NCI-H526 (cell line): ENCODE results near the gene IER2.

ENCODE experiments used
- DNase-seq, 2 experiments: peaks; one replicate each; lab custom pipeline; 2025; lab: John Stamatoyannopoulos, UW

Gene IER2, protein sequence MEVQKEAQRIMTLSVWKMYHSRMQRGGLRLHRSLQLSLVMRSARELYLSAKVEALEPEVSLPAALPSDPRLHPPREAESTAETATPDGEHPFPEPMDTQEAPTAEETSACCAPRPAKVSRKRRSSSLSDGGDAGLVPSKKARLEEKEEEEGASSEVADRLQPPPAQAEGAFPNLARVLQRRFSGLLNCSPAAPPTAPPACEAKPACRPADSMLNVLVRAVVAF

GRCh38 chr19:13150187-13150930 is at the start of gene IER2, which contains the start of gene STX10:
Gene IER2 (plus strand): TSS chr19:13150411. CDS start chr19:13153187, 2,776 bp downstream.
Gene STX10 (minus strand): TSS chr19:13150375. CDS start chr19:13150173, 202 bp downstream.
- peak; percentile 68 to 89 for DNase-seq

DNA sequence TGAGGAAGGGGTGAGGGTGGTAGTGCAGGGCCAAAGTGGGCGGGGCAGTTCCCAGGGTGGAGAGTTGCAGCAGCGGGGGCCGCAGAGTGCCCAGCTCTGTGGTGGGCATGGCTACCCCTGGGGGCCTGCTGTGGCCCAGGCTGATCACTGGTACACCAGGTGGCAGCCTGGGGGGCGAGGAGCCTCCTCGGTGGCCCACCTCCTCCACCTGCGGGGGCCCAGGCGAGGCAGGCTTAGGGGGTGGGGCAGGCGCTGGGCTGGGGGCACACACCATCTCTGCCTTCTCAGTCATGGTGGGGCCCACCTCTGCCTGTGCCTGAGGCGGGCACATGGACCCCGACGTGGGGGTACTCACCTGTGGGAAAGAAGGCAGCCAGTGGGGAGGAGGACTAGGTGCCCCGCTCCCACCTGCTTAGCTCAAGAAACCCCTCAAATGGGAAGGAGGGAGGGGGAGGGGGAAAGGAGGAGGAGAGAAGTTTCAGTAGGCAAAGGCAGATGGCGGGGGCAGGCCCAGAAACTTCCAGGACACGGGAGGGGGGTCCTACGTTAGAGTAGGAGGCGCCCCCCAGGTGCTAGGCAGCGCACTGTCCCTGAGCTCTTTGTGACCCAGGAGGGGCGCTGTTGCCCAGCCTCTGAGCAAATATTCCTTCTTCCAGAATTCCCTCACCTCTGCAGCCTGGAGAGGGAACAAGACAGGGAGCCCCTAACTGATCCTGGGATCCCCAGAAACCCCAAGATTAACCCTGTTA is 49.2 kb upstream of the IER2 start:
- DNase-seq: peak in 1 of 2 experiments; percentile 33

DNA sequence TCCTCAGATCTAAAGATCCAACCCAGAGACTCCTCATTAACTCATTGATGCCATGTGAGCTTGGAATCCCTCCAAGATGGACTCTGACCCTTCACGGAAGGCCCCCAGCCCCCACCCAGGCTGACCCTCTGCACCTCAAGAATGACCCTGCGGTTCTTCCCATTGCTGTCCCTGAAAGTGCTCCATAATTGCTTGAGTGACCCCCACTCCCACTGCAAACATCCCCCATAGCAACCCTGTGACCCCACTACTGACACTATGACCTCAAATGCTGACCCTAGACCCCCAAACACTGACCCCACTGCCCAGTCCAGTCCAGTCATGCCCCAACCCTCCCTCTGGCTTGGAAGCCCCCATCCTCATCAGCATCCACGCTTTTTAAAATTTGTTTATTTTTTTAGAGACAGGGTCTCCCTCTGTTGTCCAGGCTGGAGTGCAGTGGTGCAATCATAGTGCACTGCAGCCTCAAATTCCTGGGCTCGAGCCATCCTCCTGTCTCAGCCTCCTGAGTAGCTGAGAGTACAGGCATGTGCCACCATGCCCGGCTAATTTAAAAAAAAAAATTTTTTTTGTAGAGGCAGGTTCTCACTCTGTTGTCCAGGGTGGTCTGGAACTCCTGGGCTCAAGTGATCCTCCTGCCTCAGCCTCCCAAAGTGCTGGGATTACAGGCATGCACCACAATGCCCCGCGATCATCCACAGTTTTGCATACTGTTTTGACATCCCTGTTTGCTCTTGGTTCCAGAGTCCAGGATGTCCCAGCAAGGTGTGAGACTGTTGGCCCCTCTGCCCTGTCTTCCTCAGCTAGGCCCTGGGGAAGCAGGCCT is 48.4 kb upstream of the IER2 start:
- DNase-seq: peak in 1 of 2 experiments; percentile 2

DNA sequence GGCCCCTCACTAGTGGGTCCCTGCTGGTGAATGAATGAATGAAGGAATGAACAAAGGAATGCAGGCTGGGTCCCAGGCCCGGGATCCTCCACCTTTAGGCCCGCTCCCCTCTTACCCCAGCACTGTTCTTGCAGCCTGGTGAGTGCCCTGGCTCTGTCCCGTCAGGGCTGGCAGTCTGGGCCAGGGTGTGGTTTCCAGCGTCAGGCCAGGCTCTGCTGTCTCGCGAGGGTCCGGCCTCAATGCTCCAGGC is 47.9 kb upstream of the IER2 start:
- DNase-seq: no peak

DNA sequence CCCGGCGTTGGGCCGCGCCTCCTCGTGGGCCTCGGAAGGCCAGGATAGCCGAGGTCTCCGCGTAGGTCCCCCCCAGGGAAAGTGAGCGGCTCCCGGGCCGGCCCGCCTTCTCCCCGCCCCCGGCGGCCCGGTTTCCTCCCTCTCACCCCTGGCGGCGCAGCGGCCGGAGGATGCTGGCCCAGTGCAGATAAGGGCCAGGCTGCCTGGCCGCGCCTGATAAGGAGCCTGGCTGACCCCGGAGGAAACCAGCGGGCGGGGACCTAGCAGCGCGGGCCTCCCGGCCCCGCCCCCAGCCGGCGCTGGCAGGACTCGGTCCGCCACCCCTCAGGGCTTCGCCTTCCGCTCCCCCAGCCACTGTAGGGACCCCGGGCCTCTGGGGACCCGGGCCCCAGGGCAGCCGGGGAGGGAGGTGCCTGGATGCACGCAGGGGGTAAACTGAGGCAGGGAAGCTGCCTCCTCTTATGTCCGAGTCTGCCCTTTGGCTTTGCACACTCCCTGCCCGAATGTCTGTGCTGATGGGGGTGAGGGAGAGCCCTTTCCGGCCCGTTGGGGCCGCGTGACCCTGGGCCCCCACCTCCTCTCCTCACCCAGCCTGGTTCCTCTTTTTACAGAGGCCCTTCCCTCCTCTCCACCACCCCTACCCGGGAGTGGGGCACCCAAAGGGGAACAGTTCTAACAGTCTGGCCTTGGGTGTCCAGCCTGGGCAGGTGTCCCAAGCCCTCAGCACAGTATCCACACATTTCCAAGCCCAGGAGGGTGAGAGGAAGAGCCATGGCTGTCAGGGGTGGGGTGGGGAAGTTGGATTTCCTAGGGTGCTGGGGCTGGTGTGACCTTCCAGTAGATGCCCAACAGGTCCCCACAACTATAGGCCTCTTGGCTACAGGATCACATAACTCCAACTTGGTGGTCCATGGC is 47.3 kb upstream of the IER2 start, which contains the start of gene LYL1:
Gene LYL1 (minus strand): TSS at position 193 of the 915 bp plus-strand sequence. CDS start 1,687 bp downstream, outside the sequence.
- DNase-seq: peak in 1 of 2 experiments; percentile 29

GRCh38 chr19:13103581-13104359 is 46.4 kb upstream of the IER2 start:
- DNase-seq: no peak

DNA sequence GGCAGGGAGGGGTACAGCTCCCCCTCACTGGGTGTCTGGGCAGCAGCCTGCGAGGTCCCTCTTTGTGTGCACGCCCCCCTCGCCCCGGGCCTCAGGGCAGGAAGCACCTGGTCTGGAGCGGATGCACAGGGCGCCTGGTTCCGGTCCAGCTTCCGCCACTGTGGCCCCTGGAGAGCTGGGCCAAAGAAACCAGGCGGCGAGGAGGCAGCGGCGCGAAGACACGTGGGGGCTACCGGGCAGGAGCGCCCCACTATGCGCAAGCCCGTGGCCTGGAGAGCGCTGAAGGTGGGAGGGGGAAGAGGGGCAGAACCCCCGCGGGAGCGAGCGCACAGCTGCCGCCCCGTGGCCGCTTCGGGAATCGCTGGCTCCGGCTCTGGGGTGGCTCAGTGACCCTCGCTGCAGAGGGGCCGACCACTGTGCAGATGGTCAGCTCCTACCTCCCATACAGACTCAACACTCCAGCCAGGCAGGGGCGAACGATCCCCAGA is 45.8 kb upstream of the IER2 start:
- peak in 1 of 2 experiments; percentile 24 for DNase-seq

DNA sequence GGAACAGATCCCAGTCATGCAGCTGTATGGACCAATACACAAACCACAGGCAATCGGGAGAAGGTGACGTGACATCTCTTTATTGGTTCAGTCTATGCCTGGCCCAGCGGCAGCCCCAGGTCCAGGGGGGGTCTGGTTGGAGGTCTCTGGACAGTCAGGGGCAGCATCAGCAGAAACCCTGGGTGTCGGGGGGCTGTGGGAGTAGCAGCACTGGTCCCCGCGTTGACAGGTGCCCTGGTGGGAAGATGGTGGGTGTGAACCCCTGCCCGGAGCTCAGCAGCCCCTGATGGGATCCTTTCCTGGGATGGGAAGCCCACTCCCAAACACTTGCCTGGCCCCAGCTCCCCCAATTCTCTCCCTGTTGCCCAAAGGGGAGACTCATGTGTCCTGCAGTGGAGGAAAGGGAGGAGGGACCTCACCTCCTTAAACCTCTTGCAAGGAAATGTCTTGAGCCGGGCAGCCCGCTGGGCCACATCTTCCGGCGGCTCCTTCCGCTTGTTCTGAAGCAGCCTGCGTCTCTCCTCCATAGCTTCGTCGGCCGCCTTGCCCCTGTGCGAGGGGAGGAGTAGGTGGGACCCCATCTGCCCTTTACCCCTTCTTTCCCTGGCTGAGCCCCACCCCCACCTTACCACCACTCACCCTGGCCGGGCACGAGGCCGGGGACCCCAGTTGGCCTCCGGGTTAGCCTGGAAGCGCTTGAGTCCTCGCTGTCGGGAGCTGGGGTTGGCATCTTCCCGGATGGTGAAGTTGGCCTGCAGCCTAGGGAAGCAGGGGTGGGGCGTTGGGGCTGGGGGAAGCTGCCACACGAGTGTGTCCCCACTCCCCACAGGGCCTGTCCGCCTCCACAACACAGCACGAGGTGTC is 45.1 kb upstream of the IER2 start:
- DNase-seq: no peak

GRCh38 chr19:13109361-13110098 is 40.7 kb upstream of the IER2 start:
- DNase-seq: no peak

GRCh38 chr19:13110099-13110610 is 40.1 kb upstream of the IER2 start:
- no peak for DNase-seq

DNA sequence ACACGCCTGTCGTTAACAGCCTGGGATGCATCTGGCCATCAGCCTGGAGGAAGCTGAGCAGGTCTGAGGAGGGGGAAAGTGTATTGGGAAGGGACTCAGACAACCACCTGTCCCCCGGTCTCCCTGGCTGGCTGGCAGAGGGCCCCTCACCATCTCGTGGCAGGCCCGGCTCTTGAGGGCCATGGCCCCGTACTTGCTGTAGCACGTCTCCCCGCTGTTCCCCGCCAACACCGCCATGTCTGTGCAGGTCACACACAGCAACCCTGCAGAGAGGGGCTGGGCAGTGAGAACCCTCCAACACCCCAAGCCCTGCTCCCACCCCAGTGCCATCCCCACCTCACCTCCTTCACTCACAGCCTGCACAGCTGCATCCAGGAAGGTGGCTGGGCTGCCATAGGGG is 37.7 kb upstream of the IER2 start:
- no peak for DNase-seq

DNA sequence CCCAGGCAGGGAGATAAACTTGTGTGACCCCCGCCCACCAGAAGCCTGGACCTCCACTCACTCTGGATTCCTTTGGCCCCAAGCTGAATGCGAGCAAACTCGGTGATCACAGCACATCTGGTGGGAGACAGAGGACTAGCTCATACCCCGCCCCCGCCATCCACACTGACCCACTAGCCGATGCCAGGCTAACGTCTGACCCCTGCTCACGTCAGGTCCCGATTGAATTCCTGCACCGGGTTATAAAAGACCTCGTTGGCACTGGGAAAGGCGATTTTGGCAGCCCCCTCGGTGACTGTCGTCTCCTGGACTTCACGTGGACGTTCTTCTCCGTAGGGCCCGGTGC is 34.3 kb upstream of the IER2 start:
- DNase-seq: no peak

- DNase-seq: peak; percentile 49 to 92
Measured at GRCh38 chr19:13116282-13117175, 33.7 kb upstream of the IER2 start, which contains the start of gene TRMT1. Gene TRMT1 (minus strand): TSS chr19:13116740. CDS start chr19:13116399, 341 bp downstream.

- no peak for DNase-seq
Measured at GRCh38 chr19:13117176-13117771, 32.9 kb upstream of the IER2 start.

GRCh38 chr19:13117772-13118423 is 32.3 kb upstream of the IER2 start, which contains the start of gene NACC1:
Gene NACC1 (plus strand): TSS chr19:13118264. CDS start chr19:13135208, 16,944 bp downstream.
- peak; percentile 45 to 92 for DNase-seq
